ENCODE results near the gene PKN3. TPM values are rescaled to one million over a fixed set of nuclear protein-coding genes. Genes with fewer than 3 reads are reported as not detected.

PKN3 gene
- total and polyA plus RNA-seq, 2 donors from 2014 or later = 3.9 to 14.7 TPM

DNA sequence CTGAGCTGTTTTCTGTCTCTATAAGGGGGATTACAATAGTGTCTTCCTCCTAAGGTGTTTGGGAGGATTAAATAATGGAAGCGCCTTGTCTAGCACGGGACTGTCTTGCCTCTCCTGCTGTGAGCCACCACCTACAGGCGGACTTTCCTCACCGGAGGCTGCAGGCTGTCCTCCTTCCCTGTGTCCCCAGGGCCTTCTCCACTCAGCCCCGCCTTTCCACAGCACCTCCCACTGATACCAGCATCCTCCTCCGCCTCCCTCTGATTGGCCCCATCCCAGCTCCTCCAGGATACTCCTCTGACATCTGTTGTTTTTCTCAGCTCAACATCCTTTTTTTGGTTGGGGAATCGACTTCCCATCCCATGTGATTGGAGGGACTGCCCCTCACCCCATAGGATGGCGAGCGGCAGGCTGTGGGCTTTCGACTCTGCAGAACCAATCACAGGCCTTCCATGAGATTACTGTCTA lies 22.5 kb downstream of the PKN3 start:
- H3K4me1 ChIP-seq (ENCODE audit: control insufficient read depth in 2 of 3, insufficient read depth in 2 of 3, low read depth in 1 of 3, low read length in 3 of 3) = peaks cover 0 to 13% (median 5%) of the 10 kb centered on the region in 3 donors
- no peaks in the 10 kb centered on the region for H3K27me3 ChIP-seq (ENCODE audit: control insufficient read depth, insufficient read depth, low read length)
- H3K9me3 ChIP-seq (ENCODE audit: control insufficient read depth in 2 of 3, insufficient read depth in 1 of 3, low read length in 3 of 3) = no peaks in the 10 kb centered on the region
- H3K27ac ChIP-seq (ENCODE audit: low read depth in 2 of 2, low read length in 2 of 2) = peak overlapping the region in 1 of 2 donors; percentile 22
- intact Hi-C loops (cut with DNase I) = no loop called here
- no peak for FAIRE-seq
- H3K4me3 ChIP-seq (ENCODE audit: low read length in 3 of 3) = peak overlapping the region; percentile 62 to 88 (median 74)
- no peaks in the 10 kb centered on the region for H3K36me3 ChIP-seq (ENCODE audit: control insufficient read depth in 2 of 3, insufficient read depth in 3 of 3, low read length in 3 of 3)
- peak overlapping the region in 2 of 3 donors; percentile 37 to 66 for H3K9ac ChIP-seq (ENCODE audit: low read length in 3 of 3)
- no peak for TF ChIP-seq CTCF (IDR thresholded peaks at IDR 0.05; ENCODE audit: borderline replicate concordance, extremely low read depth, insufficient read depth)
- peak; percentile 44 to 87 (median 69) for DNase-seq

DNA sequence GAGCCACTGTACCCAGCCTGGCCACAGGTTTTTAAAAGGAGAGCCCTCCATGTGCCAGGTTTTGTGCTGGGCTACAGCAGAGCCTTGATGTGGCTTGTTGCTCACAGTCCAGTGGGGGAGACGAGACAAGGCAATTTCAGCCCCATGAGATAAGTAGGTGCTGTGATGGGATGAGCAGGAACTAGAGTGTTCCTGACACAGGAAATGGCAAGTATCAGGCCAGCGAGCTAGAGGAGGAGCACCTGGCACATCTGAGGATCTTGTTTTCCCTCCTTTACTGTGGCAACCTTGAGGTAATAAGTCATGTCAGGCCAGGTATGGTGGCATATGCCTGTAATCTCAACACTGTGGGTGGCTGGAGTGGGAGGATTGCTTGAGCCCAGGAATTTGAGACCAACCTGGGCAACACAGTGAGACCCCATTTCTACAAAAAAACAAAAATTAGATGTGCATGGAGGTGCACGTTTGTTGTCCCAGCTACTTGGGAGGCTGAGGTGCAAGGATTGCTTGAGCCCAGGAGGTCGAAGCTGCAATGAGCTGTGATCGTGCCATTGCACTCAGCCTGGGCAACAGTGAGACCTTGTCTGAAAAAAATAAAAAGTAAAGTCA lies 25.4 kb downstream of the PKN3 start:
- no peak for TF ChIP-seq CTCF (IDR thresholded peaks at IDR 0.05; ENCODE audit: borderline replicate concordance, extremely low read depth, insufficient read depth)
- H3K4me3 ChIP-seq (ENCODE audit: low read length in 3 of 3) = no peak overlapping the region

GRCh38 chr9:128728298-128728697 lies 26.0 kb downstream of the PKN3 start:
- DNase-seq (no peak), FAIRE-seq (no peak)
- no peak for TF ChIP-seq CTCF (IDR thresholded peaks at IDR 0.05; ENCODE audit: borderline replicate concordance, extremely low read depth, insufficient read depth)
- intact Hi-C loops (cut with DNase I) = no loop called here
- Histone ChIP-seq H3K4me3 (ENCODE audit: low read length in 3 of 3) (no peak overlapping the region), H3K27ac (ENCODE audit: low read depth in 2 of 2, low read length in 2 of 2) (no peak overlapping the region), H3K36me3 (ENCODE audit: control insufficient read depth in 2 of 3, insufficient read depth in 3 of 3, low read length in 3 of 3) (peaks cover 0 to 6% (median 0%) of the 10 kb centered on the region in 3 donors), H3K9me3 (ENCODE audit: control insufficient read depth in 2 of 3, insufficient read depth in 1 of 3, low read length in 3 of 3) (no peaks in the 10 kb centered on the region), H3K4me1 (ENCODE audit: control insufficient read depth in 2 of 3, insufficient read depth in 2 of 3, low read depth in 1 of 3, low read length in 3 of 3) (peaks cover 0 to 12% (median 5%) of the 10 kb centered on the region in 3 donors), H3K9ac (ENCODE audit: low read length in 3 of 3) (no peak overlapping the region), H3K27me3 (ENCODE audit: control insufficient read depth, insufficient read depth, low read length) (no peaks in the 10 kb centered on the region)

More for the DNA sequence above, 25.4 kb downstream of the PKN3 start:
- peaks cover 0 to 3% (median 0%) of the 10 kb centered on the region in 3 donors for H3K36me3 ChIP-seq (ENCODE audit: control insufficient read depth in 2 of 3, insufficient read depth in 3 of 3, low read length in 3 of 3)
- DNase-seq = peak in 1 of 5 donors; percentile 5
- no peak overlapping the region for H3K9ac ChIP-seq (ENCODE audit: low read length in 3 of 3)
- no peaks in the 10 kb centered on the region for H3K9me3 ChIP-seq (ENCODE audit: control insufficient read depth in 2 of 3, insufficient read depth in 1 of 3, low read length in 3 of 3)
- peaks cover 0 to 13% (median 5%) of the 10 kb centered on the region in 3 donors for H3K4me1 ChIP-seq (ENCODE audit: control insufficient read depth in 2 of 3, insufficient read depth in 2 of 3, low read depth in 1 of 3, low read length in 3 of 3)
- intact Hi-C loops (cut with DNase I) = no loop called here
- FAIRE-seq = no peak
- no peak overlapping the region for H3K27ac ChIP-seq (ENCODE audit: low read depth in 2 of 2, low read length in 2 of 2)
- H3K27me3 ChIP-seq (ENCODE audit: control insufficient read depth, insufficient read depth, low read length) = no peaks in the 10 kb centered on the region
